Immature natural killer cell (primary cell): ENCODE measurements around the gene ARSI. TPM values are rescaled to one million over a fixed set of nuclear protein-coding genes. Genes with fewer than 3 reads are reported as not detected.

Experiments used
- DNase-seq, 3 donors: peaks; one replicate each; pipeline ENCODE4 v3.0.0; 2022; ENCODE audit warnings: mixed read lengths in 1 of 3
- H3K27ac Mint-ChIP-seq, 6 donors: one replicate each; pipeline ENCODE4 v1.8.0; 2020; ENCODE audit warnings: mixed read lengths in 6 of 6, mild to moderate bottlenecking in 5 of 6, inconsistent platforms in 4 of 6, moderate library complexity in 3 of 6
- H3K27me3 Mint-ChIP-seq, 3 donors: one replicate each; pipeline ENCODE4 v1.8.0; 2020 to 2021; ENCODE audit warnings: low read depth in 3 of 3, mild to moderate bottlenecking in 3 of 3, mixed read lengths in 3 of 3, moderate library complexity in 3 of 3, inconsistent platforms in 1 of 3
- H3K36me3 Mint-ChIP-seq, 3 donors: one replicate each; pipeline ENCODE4 v1.8.0; 2020; ENCODE audit warnings: mixed read lengths in 3 of 3, inconsistent platforms in 2 of 3, mild to moderate bottlenecking in 2 of 3
- H3K4me1 Mint-ChIP-seq, 2 donors: one replicate each; pipeline ENCODE4 v1.8.0; 2020; ENCODE audit warnings: inconsistent platforms in 2 of 2, mild to moderate bottlenecking in 2 of 2, mixed read lengths in 2 of 2, moderate library complexity in 1 of 2
- H3K4me3 Mint-ChIP-seq, 5 donors: one replicate each; pipeline ENCODE4 v1.8.0; 2020; ENCODE audit warnings: mild to moderate bottlenecking in 5 of 5, mixed read lengths in 5 of 5, inconsistent platforms in 3 of 5, moderate library complexity in 3 of 5
- H3K9me3 Mint-ChIP-seq, 6 donors: one replicate each; pipeline ENCODE4 v1.8.0; 2020; ENCODE audit warnings: mild to moderate bottlenecking in 6 of 6, mixed read lengths in 6 of 6, inconsistent platforms in 4 of 6, moderate library complexity in 3 of 6
- polyA plus RNA-seq, 3 donors: library from polyadenylated mRNA; unstranded; fragments of 300-500 nt; fragmentation: Illumina TruSeq; gene quantifications; one replicate each; pipeline ENCODE4 v1.2.3, GENCODE V29; 2021

Gene ARSI
- polyA plus RNA-seq, 3 donors from 2014 or later: not detected

DNA sequence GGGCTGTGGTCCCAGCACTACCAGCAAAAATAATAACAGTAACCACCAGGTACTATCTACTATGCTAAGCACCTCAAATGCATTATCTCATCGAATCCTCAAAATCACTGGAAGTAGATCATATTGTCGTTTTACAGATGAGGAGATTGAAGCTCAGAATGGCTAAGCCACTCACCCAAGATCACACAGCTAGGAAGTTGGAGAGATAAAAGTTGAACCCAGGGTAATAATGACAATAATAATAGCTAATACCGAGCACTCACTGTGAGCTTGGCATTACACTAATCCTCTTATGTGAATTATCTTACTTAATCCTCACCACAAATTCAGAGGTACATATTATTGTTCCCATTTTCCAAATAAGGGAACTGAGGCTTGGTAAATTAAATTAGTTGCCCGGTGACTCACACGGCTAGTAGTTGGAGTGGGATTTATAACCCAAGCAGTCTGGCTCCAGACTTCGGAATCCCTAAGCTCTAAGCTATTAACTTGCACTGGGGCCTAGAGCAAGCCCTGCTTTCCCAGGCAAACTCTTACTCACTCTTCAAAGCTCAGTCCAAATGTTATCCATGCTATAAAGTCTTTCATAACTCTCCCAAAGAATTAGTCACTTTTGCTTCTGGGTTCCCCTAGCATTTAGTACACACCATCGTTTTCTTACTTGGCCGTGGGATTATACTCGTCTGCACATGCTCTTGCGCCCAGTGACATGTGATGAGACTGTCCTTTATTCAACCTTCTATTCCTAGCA is 3.8 kb downstream of the ARSI start:
- Mint-ChIP-seq H3K9me3 (peaks cover 0 to 2% (median 0%) of the 10 kb centered on the region in 6 donors), H3K4me1 (peaks cover 2 to 4% of the 10 kb centered on the region in 2 donors), H3K36me3 (peaks cover 0 to 4% (median 0%) of the 10 kb centered on the region in 3 donors), H3K4me3 (no peak overlapping the region), H3K27ac (no peak overlapping the region), H3K27me3 (peaks cover 2 to 6% (median 5%) of the 10 kb centered on the region in 3 donors)
- DNase-seq: no peak

DNA sequence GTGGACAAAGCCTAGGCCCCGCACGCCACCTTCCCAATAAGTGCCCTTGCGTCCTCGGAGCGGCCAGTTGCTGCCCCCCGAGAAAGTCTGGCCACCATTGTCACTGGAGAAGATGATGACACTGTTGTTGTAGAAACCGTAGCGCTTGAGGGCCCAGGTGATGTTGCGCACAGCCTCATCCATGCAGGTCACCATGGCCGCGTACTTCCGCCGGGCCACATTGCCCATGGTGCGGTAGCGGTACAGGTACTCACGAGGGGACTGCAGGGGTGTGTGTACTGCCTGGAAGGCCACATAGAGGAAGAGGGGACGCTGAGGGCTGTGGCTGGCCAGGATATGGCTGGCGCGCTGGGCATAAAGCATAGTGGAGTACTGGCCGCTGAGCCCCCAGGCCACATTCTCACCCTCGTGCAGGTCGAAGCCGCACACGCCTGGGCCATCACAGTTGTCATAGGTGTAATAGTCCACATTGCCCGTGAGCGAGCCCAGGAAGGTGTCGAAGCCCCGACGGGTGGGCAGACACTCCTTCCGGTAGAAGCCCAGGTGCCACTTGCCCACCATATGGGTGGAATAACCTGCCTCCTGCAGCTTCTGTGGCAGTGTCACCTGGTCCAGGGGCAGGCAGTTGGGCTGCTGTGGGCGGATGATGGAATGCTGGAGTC is 4.6 kb downstream of the ARSI start:
- peaks cover 2 to 4% of the 10 kb centered on the region in 2 donors for H3K4me1 Mint-ChIP-seq
- H3K36me3 Mint-ChIP-seq: peaks cover 0 to 4% (median 0%) of the 10 kb centered on the region in 3 donors
- peaks cover 0 to 2% (median 0%) of the 10 kb centered on the region in 6 donors for H3K9me3 Mint-ChIP-seq
- H3K27me3 Mint-ChIP-seq: peaks cover 2 to 8% (median 3%) of the 10 kb centered on the region in 3 donors
- DNase-seq: no peak
- H3K4me3 Mint-ChIP-seq: no peak overlapping the region
- no peak overlapping the region for H3K27ac Mint-ChIP-seq

DNA sequence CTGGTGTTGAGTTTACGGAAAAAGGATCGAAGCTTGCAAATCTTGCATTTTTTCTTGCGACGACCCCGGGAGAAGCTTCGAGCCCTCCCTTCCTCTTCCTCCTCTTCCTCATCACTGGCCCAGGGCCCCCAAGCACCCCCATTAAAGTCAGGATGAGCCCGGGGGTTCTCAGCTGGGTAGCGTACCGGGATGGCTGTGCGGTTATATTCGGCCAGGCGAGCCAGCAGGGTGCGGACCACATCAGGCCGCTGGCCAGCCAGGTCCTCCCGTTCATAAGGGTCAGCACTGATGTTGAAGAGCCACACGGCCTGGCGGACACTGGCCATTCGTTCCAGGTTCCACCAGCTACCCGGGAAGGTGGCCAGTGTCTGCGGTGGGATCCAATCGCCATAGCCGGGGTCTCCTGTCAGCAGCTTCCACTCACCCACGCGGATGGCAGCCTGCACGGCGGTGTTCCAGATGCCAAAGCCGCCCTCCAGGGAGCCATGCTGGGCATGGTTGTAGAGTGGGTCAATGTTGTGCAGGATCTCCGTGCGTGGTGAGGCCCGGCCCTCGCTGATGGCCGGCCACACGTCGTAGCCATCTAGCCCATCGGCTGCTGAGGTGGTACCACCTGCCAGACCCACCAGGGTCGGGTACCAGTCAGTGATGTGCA is 5.3 kb downstream of the ARSI start:
- no peak overlapping the region for H3K27ac Mint-ChIP-seq
- DNase-seq: no peak
- H3K9me3 Mint-ChIP-seq: peaks cover 0 to 2% (median 0%) of the 10 kb centered on the region in 6 donors
- H3K36me3 Mint-ChIP-seq: peaks cover 0 to 4% (median 0%) of the 10 kb centered on the region in 3 donors
- H3K4me1 Mint-ChIP-seq: peaks cover 2 to 4% of the 10 kb centered on the region in 2 donors
- no peak overlapping the region for H3K4me3 Mint-ChIP-seq
- peaks cover 2 to 8% (median 3%) of the 10 kb centered on the region in 3 donors for H3K27me3 Mint-ChIP-seq

DNA sequence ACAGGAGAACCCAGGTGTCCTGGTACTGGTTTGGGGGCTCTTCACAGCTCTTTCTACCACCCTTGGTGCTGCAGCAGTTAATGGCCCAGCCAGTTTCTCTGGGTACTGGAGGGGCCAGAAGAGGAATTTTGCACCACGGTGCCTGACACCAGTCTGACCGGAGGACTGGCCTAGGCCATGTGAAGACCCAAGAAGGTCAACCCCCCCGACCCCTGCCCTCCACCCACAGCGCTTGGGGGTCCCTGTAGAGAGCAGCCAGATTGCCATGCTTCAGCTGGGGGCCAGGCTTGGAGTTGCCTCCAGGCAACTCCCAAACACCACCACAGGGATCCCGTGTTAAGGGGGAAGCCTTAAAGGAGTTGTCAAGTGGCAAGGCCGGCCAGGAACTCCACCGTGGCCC is 6.2 kb downstream of the ARSI start:
- Mint-ChIP-seq H3K9me3 (peaks cover 0 to 2% (median 0%) of the 10 kb centered on the region in 6 donors), H3K4me1 (peaks cover 0 to under 1% of the 10 kb centered on the region in 2 donors), H3K27ac (no peak overlapping the region), H3K4me3 (no peak overlapping the region), H3K36me3 (peaks cover 0 to under 1% (median 0%) of the 10 kb centered on the region in 3 donors), H3K27me3 (peaks cover 0 to 6% (median 3%) of the 10 kb centered on the region in 3 donors)
- DNase-seq: no peak

DNA sequence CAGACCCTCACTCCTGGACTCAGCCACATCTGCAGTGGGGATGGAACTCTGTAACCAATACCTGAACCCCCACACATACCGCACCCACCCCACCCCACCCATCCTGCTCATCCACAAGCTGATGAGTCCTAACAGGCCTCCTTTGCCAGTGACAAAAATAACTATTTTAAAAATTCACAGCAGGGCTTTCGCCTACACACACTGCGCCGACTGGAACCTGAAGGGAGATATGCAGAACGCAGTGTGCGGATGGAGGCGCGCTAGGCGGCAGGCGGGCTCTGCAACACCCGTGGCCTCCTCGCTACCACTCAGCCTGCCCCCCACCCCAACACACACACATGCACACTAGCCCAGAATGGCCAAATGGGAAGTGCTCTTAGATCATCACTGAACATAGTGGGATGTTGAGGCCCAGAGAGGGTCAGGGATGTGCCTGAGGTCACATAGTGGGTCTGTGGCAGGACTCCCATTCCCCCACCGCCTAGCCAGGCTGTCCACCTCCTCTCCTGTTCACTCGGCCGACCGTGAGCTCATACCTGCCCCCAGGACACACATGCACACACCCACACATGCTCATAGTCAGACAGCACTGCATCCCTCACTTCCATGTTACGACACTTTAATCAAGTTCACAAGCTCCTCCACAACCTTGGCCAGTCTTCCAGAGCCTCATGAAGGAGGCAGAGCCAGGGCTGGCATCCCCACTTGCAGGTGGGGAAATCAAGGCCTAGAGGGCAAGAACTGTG is 6.8 kb downstream of the ARSI start:
- Mint-ChIP-seq H3K27ac (no peak overlapping the region), H3K27me3 (peaks cover 0 to 4% (median 3%) of the 10 kb centered on the region in 3 donors), H3K9me3 (peaks cover 0 to 2% (median 0%) of the 10 kb centered on the region in 6 donors), H3K36me3 (no peaks in the 10 kb centered on the region), H3K4me3 (no peak overlapping the region), H3K4me1 (no peaks in the 10 kb centered on the region)
- no peak for DNase-seq

DNA sequence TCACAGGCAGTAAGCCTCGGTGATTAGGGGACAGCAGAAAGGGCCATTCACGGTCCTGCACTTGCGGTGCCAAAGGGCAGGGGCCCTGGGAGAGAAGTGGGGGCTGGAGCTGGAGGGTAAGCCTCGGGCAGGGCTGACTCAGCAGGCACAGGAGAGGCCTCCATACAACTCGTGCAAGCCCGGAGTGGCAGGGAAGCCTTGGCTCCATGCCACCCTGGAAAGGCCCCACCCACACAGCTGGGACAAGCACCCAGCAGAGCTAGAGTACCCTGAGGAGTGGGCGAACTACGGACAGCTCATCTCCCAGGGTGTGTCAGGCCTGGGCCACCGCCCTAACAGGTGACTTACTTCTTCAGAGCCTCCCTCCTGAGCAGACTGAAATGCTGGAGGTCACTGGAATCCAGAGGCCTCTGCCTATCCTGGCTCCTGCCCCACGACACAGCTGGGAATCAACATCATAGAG is 7.5 kb downstream of the ARSI start:
- no peaks in the 10 kb centered on the region for H3K4me1 Mint-ChIP-seq
- no peak overlapping the region for H3K27ac Mint-ChIP-seq
- DNase-seq: no peak
- H3K27me3 Mint-ChIP-seq: peaks cover 0 to 3% (median 2%) of the 10 kb centered on the region in 3 donors
- H3K36me3 Mint-ChIP-seq: no peaks in the 10 kb centered on the region
- H3K4me3 Mint-ChIP-seq: no peak overlapping the region
- peaks cover 0 to 2% (median 0%) of the 10 kb centered on the region in 6 donors for H3K9me3 Mint-ChIP-seq

DNA sequence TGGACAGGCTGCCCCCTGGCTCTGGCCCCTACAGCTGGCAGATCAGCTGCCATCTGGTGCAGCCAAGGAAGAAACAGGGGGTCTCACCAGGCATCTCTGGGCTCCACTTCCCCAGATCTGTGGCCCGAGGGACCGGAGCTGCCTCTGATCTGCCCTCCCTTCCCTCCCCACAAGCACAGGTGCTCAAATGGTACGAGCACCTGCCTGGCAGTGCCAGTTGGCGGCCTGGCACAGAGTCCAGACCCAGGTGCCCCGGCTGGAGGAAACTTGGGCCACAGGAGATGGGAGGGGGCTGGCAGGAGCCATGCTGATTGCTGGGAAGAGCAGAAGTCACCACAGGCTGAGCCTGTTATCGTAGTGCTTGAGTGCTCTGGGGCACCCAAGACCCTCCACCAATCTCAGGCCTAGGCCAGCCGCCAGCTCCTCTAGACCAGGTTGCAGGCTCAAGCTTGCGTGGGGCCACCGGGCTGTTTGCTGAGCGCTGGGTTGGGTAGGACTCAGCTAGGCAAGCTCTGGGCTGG is 8.1 kb downstream of the ARSI start:
- H3K27me3 Mint-ChIP-seq: peaks cover 2 to 4% (median 3%) of the 10 kb centered on the region in 3 donors
- H3K4me3 Mint-ChIP-seq: no peak overlapping the region
- H3K4me1 Mint-ChIP-seq: no peaks in the 10 kb centered on the region
- H3K9me3 Mint-ChIP-seq: peaks cover 0 to 2% (median 0%) of the 10 kb centered on the region in 6 donors
- DNase-seq: no peak
- H3K36me3 Mint-ChIP-seq: no peaks in the 10 kb centered on the region
- no peak overlapping the region for H3K27ac Mint-ChIP-seq

DNA sequence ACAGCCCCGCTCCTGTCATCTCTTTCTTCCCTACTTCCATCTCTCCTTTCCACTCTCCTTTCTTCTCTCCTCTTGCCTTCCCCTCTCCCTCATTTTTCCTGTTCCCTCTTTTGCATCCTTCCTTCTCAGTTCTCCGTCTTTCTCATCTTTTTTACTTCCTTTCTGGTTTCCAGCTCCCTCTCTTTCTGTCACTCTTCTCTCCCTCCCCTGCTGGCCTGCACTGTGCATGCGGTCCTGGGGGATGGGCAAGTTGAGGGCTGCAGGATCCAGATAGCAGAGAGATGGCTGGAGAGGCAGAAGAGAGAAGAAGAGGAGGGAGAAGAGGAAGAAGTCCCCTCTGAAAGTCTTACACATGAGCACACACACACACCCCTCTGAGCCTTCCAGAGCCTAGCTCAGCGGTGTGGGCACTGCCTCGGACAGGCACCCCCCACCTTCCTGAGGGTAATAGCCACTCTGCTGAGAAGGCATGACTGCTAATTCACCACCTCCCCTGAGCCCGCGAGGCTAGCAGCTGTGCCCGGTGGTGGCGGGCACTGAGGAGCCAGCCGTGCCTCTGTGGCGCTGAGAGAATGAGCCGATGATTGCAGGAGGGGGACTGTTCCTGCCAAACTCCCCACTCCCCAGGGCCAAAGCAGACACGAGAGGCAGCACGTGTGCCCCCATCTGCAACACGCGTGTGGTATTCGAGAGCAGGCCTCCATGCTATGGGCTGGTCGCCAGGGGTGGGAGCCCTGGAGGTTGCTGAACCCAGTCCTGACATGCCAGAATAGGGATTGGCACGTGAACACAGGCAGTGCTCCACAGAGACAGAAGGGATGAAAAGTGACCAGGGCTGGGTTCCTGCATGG is 9.4 kb downstream of the ARSI start:
- no peak overlapping the region for H3K4me3 Mint-ChIP-seq
- no peaks in the 10 kb centered on the region for H3K36me3 Mint-ChIP-seq
- H3K27me3 Mint-ChIP-seq: peaks cover 2 to 4% (median 4%) of the 10 kb centered on the region in 3 donors
- no peaks in the 10 kb centered on the region for H3K4me1 Mint-ChIP-seq
- H3K27ac Mint-ChIP-seq: no peak overlapping the region
- DNase-seq: no peak
- H3K9me3 Mint-ChIP-seq: peaks cover 0 to 2% (median 0%) of the 10 kb centered on the region in 6 donors

DNA sequence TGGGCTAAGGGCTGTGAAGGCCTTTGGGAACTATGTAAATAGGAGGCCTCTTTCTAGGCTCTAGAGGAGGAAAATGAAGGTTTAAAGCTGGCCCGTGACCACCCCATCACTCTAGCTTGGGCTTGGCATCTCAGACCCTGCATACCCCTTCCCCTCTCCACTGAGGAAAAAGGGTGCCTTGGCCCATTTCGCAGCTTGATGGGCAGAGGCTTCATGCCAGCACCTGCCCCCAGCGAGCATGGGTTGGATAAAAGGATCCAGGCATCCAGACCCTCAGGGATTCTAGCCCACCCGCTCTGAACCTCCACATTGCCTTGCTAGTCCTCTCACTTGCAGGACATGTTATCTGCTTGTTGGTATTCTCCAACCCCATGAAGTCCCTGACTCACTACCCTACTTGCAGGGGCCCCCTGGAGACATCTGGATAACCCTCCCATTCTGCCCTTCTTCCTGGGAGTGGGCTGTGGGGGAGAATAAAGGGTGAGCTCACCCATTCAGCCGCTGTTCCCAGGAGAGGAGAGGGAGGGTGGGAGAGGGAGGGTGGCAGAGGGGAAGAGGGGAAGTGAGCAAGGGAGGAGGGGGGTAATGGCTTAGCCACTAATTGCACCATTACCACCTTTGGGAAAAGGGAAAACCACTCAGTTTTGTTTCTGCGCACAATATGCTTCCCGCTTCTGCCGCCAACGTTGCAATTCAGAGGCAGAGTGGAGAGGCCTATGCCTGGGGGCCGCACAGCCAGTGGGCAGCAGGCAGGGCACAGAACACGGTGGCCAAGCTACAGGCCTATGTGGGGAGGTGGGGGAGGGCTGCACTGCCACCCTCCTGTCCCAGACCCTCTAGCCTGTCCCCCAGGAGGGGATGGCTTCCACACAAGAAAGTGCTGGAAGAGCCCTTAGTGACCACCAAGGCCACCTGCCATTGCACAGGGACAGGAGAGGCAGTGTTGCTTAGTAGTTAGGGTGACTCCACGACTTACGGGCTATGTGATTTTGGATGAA is 11.0 kb downstream of the ARSI start:
- Mint-ChIP-seq H3K9me3 (peaks cover 0 to 1% (median 0%) of the 10 kb centered on the region in 6 donors), H3K27me3 (peaks cover 2 to 4% (median 3%) of the 10 kb centered on the region in 3 donors), H3K4me1 (no peaks in the 10 kb centered on the region), H3K36me3 (no peaks in the 10 kb centered on the region), H3K4me3 (no peak overlapping the region), H3K27ac (no peak overlapping the region)
- DNase-seq: no peak

DNA sequence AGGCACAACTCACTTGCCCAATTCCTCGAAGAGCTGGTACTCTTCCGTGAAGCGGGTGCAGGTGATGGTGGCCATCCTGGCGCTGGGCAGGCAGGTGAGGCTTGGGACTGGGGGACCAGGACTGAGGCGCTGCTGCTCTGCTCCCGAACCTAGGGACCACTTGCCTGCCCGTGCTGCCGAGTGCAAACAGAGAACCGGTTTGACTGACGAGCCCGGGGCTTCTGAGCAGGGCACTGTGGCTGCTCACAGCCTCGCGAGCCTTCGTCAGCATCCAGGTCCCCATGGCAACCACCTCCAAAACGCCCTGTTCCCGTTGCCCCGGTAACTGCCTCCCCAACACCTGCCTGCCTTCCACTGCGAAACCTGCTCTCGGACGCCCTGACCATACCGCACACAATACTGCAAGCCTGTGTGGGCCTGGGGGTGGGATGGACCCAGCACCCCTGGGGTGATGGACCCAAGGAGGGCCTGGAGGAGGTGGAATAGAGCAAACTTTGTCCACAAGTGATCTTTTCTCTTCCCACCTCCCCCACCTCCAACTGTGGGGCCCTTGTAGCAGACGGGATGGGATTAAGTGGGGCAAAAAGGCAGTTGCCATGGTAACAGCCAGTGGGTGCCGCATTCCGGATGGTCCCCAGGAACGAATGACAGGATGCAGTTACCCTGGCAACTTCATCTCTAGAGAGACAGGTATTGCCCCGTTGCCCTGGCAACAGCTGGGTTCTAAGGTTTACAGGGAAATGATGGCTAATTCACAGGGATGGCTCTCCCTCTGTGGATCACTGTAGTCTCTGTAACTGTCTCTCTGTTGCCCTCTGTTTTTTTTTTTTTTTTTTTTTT is 12.9 kb downstream of the ARSI start, which contains the start of gene CAMK2A:
TSS of gene CAMK2A (minus strand) at position 223 of the 840 bp plus-strand sequence. CDS start at position 75, 148 bp downstream.
- H3K9me3 Mint-ChIP-seq: no peaks in the 10 kb centered on the region
- no peaks in the 10 kb centered on the region for H3K4me1 Mint-ChIP-seq
- no peak within 1 kb of the TSS for H3K4me3 Mint-ChIP-seq
- no peaks in the 10 kb centered on the region for H3K36me3 Mint-ChIP-seq
- no peak for DNase-seq
- peaks cover 2 to 4% (median 3%) of the 10 kb centered on the region in 3 donors for H3K27me3 Mint-ChIP-seq
- no peak within 1 kb of the TSS for H3K27ac Mint-ChIP-seq

DNA sequence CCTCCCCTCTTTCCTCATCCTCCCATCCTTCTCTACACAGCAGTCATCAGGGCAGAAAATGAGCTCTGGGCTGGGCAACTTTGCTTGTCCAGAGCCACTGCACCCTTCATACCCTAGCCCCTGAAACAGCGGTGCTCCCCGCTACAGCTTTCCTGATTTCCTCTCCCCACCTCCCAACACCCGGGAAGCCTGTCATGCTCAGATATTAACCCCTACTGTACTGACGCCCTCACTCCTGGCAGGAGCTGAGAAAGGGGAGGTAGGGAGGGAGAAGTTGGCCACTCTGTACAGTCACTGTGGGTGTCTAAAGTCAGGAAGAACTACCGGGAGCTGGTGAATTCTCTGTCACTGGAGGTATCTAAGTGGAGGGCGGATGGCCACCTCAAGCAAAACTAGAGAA is 13.9 kb downstream of the ARSI start:
- no peaks in the 10 kb centered on the region for H3K9me3 Mint-ChIP-seq
- H3K4me1 Mint-ChIP-seq: no peaks in the 10 kb centered on the region
- no peak overlapping the region for H3K4me3 Mint-ChIP-seq
- H3K36me3 Mint-ChIP-seq: no peaks in the 10 kb centered on the region
- no peak overlapping the region for H3K27ac Mint-ChIP-seq
- no peak for DNase-seq
- H3K27me3 Mint-ChIP-seq: peaks cover 2 to 4% (median 3%) of the 10 kb centered on the region in 3 donors
